ENCODE results near the gene ATP10A.
"Not testable (repeated sequence)": the region's sequence is repeated elsewhere in the genome, so short reads cannot be mapped to it uniquely, and the experiment has no call there.

Gene ATP10A

DNA sequence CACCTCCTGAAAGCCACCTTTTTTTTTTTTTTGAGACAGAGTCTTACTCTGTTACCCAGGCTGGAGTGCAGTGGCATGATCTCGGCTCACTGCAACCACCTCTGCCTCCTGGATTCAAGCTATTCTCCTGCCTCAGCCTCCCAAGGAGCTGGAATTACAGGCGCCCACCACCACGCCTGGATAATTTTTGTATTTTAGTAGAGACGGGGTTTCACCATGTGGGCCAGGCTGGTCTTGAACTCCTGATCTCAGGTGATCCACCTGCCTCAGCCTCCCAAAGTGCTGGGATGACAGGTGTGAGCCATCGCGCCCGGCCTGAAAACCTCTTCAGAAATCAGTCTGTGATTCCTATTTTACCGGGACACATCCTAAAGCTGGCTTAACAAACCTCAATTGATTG lies 91.4 kb downstream of the ATP10A start:
- DNase-seq (ENCODE audit: low read depth in 2 of 2): not testable (repeated sequence)

DNA sequence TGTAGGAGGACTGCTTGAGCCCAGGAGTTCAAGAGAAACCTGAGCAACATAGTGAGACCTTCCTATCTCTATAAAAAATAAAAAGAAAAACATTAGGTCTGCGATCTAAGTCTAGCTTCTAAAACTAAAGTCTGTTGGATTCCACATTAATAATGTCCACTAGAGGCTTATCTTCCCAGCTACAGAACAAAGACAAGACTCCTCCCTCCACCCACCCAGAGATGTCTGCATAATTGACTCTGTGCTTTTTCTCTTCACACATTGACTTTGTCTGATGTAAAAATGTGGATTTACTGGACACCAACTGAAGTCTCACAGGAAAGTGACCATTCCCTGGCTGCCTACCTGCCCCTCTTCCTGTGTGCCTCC lies 91.8 kb downstream of the ATP10A start:
- no peak for DNase-seq (ENCODE audit: low read depth in 2 of 2)

DNA sequence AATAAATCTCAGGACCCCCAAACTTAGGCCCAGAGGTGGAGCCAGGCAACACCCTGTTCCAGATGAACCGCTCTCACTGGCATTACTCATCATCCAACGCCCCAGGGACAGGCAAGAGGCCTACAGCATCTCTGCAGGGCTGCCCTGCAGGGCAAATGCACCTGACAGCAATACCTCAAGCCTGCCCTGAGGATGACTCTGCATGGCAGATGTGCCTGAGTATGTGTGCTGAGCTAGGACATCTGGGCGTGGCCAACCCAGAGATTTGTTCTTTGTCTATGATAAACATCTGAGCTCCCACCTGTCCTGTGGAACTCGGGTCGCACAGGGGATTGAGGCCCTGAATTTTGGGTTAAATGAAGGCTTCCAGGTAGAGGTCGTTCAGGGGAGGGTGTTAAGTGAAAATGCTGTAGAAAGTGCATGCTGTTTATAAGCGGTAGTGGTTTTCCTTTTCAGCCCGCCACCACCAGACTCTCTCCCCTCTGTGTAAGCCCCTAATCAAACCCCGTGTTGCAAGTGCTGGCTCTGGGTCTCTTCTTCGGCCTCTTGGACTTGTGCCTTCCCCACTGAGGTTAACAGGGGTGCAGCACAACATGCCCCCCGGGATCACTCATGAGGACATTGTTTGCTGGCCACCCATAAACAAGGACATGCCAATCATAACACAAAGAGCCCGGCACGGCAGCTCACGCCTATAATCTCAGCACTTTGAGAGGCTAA lies 92.3 kb downstream of the ATP10A start:
- no peak for DNase-seq (ENCODE audit: low read depth in 2 of 2)

DNA sequence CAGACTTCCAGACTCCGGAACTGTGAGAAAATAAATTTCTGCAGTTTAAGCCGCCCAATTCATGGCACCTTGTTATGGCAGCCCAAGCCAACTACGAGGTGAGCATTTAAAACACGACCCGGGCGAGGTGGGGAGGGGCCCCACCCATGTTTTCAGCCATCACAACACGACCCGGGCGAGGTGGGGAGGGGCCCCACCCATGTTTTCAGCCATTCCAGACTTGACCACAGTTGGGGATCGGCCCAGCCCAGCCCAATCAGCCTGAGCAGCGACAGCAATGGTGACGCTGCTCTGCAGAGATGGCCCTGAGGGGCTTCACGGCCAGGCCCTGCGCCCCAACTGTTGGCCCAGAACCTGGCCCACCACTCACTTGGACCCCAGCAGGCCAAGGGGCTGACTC lies 93.1 kb downstream of the ATP10A start:
- DNase-seq (ENCODE audit: low read depth in 2 of 2): no peak

DNA sequence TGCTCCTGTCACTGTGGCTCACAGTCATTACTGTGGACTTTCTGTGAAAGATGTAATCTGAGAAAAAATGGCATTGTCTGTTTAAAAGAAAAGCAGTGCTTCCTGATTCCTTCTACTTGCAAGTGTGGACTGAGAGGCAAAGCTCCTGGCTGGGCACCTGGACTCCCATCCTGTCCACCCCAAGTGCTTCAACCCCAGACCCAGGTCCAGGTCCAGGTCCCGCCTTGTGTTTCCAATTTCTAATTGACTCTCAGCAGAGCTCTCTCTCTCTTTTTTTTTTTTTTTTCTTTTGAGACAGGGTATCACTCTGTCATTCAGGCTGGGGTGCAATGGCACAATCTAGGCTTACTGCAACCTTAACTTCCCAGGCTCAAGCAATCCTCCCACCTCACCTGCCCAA lies 94.9 kb downstream of the ATP10A start:
- no peak for DNase-seq (ENCODE audit: low read depth in 2 of 2)

DNA sequence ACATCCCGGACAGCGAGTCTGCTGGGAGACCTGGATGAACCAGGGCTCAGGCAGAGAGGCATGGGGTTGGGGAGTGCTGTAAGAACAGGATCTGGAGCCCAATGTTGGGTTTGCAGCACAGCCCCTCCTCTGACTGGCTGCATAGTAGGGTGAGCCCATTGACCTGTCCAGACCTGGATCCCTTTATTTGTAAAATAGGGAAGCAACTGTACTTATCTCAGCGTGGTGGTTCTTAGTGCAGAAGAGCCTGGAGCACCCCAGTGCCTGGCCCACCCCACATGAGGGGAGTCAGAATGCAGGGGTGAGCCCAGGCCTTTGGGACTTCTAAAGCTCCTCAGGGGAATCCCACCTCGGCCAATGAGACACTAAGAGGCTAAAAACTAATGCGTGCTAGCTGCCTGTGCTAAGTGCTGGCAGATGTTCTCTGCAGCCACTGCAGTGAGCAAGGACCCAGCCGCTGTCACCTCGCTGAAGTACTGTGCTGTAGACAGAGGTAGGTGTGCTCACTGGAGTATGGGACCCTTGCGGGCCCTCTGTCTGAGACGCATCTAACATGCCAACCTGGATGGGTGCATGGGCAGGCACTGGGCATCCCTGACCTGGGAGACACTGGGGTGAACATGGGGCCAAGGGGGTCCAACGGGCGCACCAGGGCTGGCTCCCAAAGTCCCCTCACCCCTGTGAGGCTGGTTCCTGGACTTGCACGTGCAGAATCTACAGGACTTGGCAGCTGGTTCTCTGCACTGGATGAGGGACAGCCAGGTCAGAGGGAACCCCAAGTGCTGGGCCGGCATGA lies 95.6 kb downstream of the ATP10A start:
- no peak for DNase-seq (ENCODE audit: low read depth in 2 of 2)

DNA sequence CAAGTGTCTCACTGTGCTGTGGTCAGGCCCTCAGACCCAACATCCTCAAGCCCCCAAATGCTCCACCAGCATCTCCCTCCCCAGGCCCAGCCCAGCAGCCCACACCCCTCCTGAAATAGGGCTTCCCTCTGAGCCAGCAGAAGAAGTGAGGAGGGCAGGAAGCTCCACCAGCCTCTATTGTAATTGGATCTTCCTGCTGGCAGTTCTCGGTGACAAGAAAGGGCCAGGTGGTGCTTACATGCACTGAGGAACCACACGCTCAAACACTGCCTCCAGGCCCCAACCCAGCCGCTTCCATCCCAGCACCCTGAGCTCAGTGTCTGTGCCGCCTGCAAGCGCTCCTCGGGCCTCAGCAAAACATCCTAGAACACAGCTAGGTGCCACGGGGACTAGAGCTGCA lies 96.7 kb downstream of the ATP10A start:
- DNase-seq (ENCODE audit: low read depth in 2 of 2): no peak

DNA sequence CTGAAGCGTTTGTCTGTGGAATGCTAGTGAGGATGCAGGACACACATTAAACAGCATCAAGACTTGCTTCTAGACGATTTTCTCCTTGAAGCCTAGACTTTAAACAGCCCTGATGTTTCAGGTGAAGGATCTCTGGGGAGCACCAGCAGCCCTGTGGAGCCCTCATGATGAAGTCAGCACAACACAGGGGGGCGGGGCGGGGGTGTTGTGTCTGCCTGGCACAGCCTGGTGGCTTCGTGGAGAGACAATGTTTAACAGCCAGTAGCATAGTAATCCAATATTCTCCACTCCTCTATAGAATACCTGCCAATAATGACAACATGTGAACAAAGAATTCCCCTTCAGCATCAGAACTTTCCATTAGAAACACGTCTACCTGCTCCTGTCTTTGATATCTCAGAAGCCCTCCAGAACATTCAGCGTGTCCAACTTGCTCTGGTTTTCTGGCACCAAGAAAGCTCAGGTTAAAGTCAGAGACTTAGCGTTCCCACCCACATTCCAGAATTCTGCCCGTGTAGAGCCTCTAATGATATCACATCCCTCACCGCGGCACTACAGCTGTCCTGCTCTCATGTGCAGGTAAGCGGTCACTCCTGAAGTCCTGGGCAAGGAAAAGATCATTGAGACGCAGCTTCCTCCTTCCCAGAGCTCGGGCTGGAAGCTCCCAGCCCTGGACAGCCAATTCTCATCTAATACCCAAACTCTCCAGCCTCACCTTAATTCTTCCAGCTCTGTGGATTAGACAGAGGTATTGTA lies 98.0 kb downstream of the ATP10A start:
- DNase-seq (ENCODE audit: low read depth in 2 of 2): no peak

DNA sequence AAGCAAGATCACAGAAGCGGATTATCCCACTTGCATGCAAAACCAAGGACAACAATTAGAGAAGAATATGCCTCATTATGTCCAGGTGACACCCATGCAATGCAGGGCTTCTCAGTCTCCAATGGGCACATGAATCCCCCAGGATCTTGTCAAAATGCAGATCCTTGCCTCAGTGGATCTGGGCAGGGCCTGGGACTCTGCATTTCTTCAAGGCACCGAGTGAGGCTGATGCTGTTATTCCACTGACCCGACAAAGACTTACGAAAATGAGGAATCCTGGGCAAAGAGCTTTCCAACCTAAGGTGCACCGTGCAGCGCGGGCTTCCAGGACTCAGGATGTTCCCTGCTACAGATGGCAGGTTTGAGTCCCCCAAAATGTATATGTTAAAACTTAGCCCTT lies 99.2 kb downstream of the ATP10A start:
- DNase-seq (ENCODE audit: low read depth in 2 of 2): no peak

DNA sequence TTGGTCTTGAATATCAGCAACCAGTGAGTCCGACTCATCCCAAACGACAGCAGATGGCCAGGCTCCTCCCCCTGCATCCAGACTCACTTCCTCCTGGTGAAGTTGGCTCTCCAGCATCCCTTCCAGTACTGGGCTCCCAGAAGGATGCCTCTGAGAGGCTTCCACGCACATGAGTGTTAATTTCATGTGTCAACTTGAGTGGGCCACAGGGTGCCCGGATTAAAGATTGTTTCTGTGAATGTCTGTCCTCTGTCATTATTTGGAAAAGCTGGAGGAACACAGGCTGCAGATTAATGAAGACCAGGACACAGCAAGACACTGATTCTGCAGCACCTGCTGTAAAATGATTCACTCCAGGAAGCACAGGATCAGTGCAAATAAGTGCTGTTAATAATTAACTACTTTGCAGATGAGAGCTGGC lies 99.8 kb downstream of the ATP10A start:
- DNase-seq (ENCODE audit: low read depth in 2 of 2): no peak

DNA sequence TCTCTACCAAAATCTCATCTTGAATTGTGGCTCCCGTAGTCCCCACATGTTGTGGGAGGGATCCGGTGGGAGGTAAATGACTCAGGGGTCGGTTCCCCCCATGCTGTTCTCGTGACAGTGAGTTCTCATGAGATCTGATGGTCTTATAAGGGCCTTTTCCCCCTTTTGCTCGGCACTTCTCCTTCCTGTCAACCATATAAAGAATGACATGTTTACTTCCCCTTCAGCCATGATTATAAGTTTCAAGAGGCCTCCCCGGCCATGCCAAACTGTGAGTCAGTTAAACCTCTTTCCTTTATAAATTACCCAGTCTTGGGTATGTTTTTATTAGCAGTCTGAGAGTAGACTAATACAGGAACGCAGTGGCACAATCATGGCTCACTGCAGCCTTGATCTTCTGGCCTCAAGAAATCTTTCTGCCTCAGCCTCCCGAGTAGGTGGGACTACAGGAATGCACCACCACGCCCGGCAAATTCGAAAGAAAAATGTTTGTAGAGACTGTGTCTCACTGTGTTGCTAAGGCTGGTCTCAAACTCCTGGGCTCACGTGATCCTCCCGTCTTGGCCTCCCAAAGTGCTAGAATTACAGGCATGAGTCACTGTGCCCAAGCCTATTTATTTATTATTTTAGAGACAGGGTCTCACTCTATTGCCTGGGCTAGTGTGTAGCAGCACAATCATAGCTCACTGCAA lies 101.0 kb downstream of the ATP10A start:
- DNase-seq (ENCODE audit: low read depth in 2 of 2): no peak

DNA sequence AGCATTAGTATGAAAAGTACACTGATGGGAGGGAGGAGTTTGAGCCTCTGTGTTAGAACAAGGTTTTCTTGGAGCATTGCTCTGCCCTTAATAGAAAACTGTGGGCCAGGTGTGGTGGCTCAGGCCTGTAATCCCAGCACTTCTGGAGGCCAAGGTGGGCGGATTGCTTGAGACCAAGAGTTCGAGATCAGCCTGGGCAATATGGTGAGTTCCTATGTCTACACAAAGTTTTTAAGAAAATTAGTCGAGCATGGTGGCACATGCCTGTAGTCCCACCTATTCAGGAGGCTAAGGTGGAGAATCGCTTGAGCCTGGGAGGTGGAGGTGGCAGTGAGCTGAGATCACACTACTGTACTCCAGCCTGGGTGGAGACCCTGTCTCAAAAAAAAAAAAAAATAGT lies 103.7 kb downstream of the ATP10A start:
- no peak for DNase-seq (ENCODE audit: low read depth in 2 of 2)

DNA sequence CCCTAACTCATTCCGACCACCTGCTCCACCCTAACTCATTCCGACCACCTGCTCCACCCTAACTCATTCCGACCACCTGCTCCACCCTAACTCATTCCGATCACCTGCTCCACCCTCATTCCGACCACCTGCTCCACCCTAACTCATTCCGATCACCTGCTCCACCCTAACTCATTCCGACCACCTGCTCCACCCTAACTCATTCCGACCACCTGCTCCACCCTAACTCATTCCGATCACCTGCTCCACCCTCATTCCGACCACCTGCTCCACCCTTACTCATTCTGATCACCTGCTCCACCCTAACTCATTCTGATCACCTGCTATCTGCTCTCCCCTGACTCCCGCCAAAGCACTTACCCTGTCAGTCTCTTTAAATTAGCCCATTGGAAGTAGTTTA lies 104.5 kb downstream of the ATP10A start:
- DNase-seq (ENCODE audit: low read depth in 2 of 2): not testable (repeated sequence)

DNA sequence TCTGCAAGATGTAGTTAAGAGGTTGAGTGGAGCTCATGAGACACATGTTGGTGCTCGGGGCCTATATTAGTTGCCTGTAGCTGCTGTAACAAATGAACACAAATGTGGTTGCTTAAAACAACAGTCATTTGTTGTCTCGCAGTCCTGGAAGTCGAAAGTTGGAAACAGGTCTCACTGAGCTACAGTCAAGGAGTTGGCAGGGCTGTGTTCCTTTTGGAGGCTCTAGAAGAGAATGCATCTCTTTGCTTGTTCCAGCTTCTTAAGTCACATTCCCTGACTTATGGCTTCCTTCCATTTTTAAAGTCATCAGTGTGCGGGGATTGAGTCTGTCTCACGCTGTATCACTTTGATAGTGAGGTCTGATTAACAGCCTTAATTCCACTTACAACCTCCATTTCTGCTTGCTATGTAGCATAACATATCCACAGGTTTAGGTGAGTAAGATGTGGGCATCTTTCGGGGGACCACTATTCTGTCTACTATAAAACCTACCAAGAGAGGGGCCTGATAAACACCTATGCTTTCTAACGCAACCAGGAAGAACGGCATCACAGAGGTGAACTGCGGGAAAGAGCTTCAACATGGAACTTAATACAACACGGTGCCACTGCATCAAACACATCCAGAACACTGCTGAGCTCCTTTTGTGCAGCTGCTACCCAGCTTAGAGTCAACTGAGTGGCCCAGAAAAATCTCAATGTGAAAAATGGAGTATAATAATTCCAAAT lies 119.4 kb downstream of the ATP10A start:
- no peak for DNase-seq (ENCODE audit: low read depth in 2 of 2)

DNA sequence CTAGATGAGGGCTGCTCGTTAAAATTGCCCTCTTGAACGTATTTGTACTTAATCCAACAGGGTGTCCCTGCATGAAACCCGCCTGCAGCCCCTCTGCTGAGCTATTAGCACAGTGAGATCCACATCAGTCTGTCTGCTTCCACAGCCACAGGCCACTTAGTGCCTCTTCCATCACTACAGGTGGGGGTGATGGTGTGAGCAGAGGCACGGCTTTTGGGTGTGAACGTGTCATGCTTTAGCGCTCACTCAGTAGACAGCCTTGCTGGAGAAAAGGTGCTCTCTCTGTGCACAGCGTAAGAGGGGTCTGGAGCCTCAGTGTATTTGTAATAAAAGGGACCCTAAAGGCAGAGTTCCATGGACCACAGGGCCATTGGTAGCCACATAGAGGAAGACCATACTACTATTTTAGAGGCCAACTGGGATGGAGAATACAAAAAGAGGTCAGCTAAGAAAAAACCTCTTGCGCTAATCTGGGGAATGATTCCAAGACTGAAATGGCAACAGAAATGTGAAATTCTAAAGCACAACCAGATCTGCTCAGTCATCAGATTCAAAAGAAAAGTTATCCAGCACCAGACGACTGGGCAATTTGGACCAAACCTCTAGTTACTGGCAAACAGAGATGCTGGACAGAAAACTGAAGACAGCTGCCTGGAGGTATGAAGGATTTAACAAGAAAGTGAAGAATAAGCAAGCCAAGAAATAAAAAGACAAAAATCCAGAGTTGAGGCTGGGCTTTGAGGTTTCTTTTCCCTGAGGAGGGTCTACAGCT lies 120.2 kb downstream of the ATP10A start:
- DNase-seq (ENCODE audit: low read depth in 2 of 2): no peak

DNA sequence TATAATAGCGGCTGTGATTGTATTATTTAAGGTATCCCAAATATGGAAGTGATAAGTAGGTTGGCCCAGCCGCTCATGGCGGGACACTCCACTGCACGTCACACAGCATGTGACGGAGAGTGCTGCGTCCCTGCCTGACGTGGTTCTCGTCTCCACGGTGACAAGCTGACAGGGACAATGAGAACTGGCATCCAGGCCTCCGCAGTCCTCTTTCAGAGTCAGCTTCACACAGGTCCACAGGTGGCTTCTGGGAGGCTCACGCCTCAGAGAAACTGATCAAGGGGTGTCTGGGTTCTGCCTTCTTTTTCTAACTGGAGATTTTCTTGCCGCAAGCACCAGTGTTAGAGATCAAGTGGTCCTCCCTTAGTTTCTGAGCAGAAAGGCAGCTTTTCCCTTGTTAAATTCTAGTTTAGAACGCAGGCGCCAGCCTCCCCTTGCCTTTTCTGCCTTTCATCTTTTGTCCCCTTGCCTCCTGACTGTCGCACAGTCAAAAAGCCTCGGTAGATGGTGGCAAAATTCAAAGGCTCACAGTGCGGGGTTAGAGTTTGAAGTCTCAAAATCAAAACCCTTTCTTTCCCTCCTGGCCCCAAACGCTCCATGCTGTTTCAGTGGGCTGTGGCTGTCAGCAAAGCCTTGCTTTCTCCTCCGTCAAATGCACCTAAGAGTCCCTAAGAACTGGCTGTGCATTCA lies 120.9 kb downstream of the ATP10A start:
- DNase-seq (ENCODE audit: low read depth in 2 of 2): no peak

DNA sequence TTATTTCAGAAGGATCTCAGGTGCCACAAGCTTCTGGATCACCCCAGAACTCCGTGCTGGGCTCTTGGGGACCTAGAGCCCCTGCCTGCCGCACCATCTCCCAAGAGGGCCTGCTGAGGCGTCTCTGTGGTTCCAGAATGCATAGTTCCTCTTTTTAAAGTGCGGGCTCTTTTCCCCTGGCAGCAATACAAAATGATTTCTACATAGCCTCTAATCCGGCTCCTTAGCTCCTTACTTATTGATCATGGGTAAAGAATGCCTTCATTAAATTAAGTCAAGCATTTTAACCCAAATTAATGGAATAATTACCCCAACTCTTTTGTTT lies 121.9 kb downstream of the ATP10A start:
- DNase-seq (ENCODE audit: low read depth in 2 of 2): no peak

DNA sequence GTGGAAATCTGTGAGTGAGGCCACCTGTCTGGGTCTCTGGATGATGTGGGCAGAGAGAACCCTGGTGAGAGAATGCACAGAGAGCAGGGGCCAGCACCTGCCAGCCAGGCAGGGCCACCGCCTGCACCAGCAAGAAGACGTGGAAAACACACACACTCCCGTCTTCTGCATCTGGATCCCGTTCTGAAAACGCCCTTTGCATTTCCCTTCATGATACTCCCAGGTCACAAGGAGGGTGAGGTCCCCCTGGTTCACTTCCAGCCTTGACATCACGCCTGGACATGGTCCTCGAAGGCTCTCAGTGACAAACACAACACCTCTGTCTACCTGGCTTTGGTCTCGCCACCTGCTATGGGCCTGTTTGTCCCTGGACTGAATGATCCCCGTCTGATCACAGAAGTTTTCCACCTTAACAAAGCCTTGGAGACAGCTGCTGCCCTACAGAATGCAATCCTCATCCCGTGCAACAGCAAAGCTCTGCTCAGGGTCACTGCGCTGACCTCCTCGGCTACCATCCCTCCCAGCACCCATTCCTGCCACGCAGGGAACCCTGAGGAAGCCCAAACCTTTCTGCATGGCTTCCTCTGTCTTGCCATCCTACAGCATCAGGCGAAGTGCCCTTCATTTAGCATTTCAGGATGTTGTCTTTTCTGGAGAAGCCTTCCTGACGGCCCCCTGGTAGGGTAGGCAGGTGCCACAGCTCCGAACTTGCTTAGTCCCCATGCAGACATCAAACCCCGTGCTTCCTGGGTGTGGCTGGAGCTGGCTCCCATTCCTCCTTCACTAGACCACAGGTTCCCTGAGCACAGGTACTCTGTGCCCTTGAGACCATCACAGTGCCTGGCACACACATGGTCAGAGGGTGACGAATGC lies 122.5 kb downstream of the ATP10A start:
- DNase-seq (ENCODE audit: low read depth in 2 of 2): no peak

DNA sequence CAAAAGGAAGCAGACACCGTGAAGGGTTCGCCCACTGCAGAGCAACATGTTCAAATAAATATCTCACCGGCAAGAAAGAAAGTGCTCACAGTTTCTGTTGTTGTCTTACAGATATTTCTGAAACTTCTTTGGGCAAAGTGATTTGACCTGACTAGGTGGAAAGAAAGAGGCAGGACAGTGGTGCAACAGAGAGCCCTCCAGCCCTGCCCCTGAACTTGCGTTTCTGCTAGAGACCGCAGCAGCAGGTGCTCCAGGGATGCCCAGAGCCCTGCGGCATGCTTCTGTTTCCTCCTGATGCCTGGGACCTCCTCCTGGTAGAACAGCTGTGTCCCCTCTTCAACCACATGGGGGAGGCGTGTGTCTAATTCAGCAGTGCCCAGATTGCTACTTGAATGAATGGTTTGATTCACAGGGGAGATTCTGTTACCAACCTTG lies 123.4 kb downstream of the ATP10A start:
- peak in 1 of 2 experiments; percentile 10 for DNase-seq (ENCODE audit: low read depth in 2 of 2)

All from fibroblast of skin of left quadriceps (primary cell).